ENCODE results near the gene RELT.

- TF ChIP-seq CTCF (conservative IDR thresholded peaks at IDR 0.05 in 1 of 2, IDR thresholded peaks at IDR 0.05 in 1 of 2; ENCODE audit: low read depth in 1 of 2, low read length in 2 of 2): no peak
- no peak for TF ChIP-seq EZH2 (IDR thresholded peaks at IDR 0.05; ENCODE audit: low read length, missing control alignments)
Measured at GRCh38 chr11:73383249-73384124, 7.3 kb downstream of the RELT start.
